ENCODE measurements around the gene TMIE.

GRCh38 chr3:46713050-46713897 lies 12.1 kb downstream of the TMIE start:
- TF ChIP-seq ZNF704 (CRISPR knock-in tag; IDR thresholded peaks at IDR 0.05; ENCODE audit: borderline replicate concordance) (no peak), TEAD2 (CRISPR knock-in tag; IDR thresholded peaks at IDR 0.05) (no peak), CTCF (CRISPR knock-in tag; IDR thresholded peaks at IDR 0.05) (no peak), CREB3 (CRISPR knock-in tag; IDR thresholded peaks at IDR 0.05) (no peak), CCDC6 (CRISPR knock-in tag; IDR thresholded peaks at IDR 0.05) (no peak), PRDM4 (CRISPR knock-in tag; IDR thresholded peaks at IDR 0.05; ENCODE audit: borderline replicate concordance) (no peak), KAT8 (CRISPR knock-in tag; IDR thresholded peaks at IDR 0.05) (no peak), CEBPB (IDR thresholded peaks at IDR 0.05; ENCODE audit: borderline replicate concordance, low read depth, low read length) (no peak), ZNF207 (IDR thresholded peaks at IDR 0.05; ENCODE audit: borderline replicate concordance) (no peak), POLR2AphosphoS2 (IDR thresholded peaks at IDR 0.05; ENCODE audit: low read depth, low read length) (no peak)
